Ovary (tissue), 9 donors: Measurements from ENCODE around the gene TRIO. TPM values are rescaled to one million over a fixed set of nuclear protein-coding genes. Genes with fewer than 3 reads are reported as not detected.

Experiments used
- DNase-seq, 5 donors: peaks; one replicate each; pipeline ENCODE4 v3.0.0-alpha.2; 2019 to 2020
- H3K27ac ChIP-seq, 2 donors: fragments of 200-600 bp; one replicate each; pipeline versions ENCODE4 v1.5.1 to v1.8.0; 2019 to 2022
- H3K27me3 ChIP-seq: fragments of 200-600 bp; one replicate; pipeline ENCODE4 v1.8.0; 2022
- H3K36me3 ChIP-seq: fragments of 200-600 bp; sonication (generic); one replicate; pipeline ENCODE4 v1.5.1; 2019
- H3K4me1 ChIP-seq: one replicate; pipeline ENCODE4 v1.8.1; 2013; ENCODE audit warnings: mild to moderate bottlenecking, moderate library complexity; ENCODE audit not compliant: insufficient read depth
- H3K4me3 ChIP-seq: fragments of 200-600 bp; sonication (generic); one replicate; pipeline ENCODE4 v1.5.1; 2017
- H3K9me3 ChIP-seq, 2 donors: fragments of 200-600 bp in 1 of 2; sonication (generic) in 1 of 2; one replicate each; pipeline versions ENCODE4 v1.5.1 to v1.8.1; 2013 to 2019; ENCODE audit warnings: mild to moderate bottlenecking in 1 of 2, moderate library complexity in 1 of 2
- CTCF ChIP-seq, 3 donors: fragments of 450-650 bp in 2 of 3; fragments of 200-600 bp in 1 of 3; IDR thresholded peaks; one replicate each; pipeline versions ENCODE4 v1.5.1 to v1.8.0; 2016 to 2022; ENCODE audit warnings: antibody characterized with exemption in 3 of 3, mild to moderate bottlenecking in 1 of 3
- EP300 ChIP-seq: sonication (generic); formaldehyde crosslinking; IDR thresholded peaks from one replicate; pipeline ENCODE4 v1.6.1; 2017; ENCODE audit warnings: antibody characterized with exemption
- POLR2A ChIP-seq: fragments of 450-650 bp; IDR thresholded peaks from one replicate; pipeline ENCODE4 v1.6.1; 2017; ENCODE audit warnings: antibody characterized with exemption, mild to moderate bottlenecking, moderate library complexity
- WGBS, 3 donors: extraction: QIAGEN DNeasy Blood & Tissue Kit in 1 of 3; methylation state at CpG; one replicate each; pipeline versions ENCODE4 v1.1.5 to v1.1.7; 2013 to 2017; 5-methylcytosine and 5-hydroxymethylcytosine counted together
- intact Hi-C, 4 donors: fragments of 100-400 bp; cut with DNase I; formaldehyde crosslinking; loops; one replicate each; pipeline versions ENCODE4 v1.11.0 to v1.15.1; 2022 to 2023
- polyA plus RNA-seq, 2 donors: library from polyadenylated mRNA; stranded (reverse); fragments of 200-250 nt in 1 of 2; fragments of 350-450 nt in 1 of 2; fragmentation: Illumina TruSeq in 1 of 2; extraction: RNeasy Lipid Tissue Mini Kit (QIAGEN cat#74804) in 1 of 2; gene quantifications; one replicate each; pipeline ENCODE4 v1.2.3, GENCODE V29; 2013 to 2014
- total RNA-seq, 7 donors: library from RNA; depleted of rRNA in 2 of 7; stranded (reverse); fragments of >200 nt in 2 of 7; fragmentation: NEBNext Ultra II Directional in 3 of 7; extraction: Animal tissue kit (Norgen Biotek cat#: 25700) in 3 of 7; gene quantifications; one replicate each; pipeline versions ENCODE4 v1.1.0 to v1.2.4, GENCODE V29; 2016 to 2023
- donor health status: DM: no; HTN: no; CAD: no; lungs with moderate emphysema.
- donor health status: DM: no; HTN: no; CAD: no.
- donor health status: Bipolar disorder and iron deficiency.
- donor health status: DM: yes; HTN: yes; CAD: no.
- donor health status: DM: no; HTN: no; CAD: no.
- donor health status: DM: yes; HTN: yes; CAD: no.

TRIO gene
- total and polyA plus RNA-seq, 9 donors = 58.4 to 268 (median 125) TPM

DNA sequence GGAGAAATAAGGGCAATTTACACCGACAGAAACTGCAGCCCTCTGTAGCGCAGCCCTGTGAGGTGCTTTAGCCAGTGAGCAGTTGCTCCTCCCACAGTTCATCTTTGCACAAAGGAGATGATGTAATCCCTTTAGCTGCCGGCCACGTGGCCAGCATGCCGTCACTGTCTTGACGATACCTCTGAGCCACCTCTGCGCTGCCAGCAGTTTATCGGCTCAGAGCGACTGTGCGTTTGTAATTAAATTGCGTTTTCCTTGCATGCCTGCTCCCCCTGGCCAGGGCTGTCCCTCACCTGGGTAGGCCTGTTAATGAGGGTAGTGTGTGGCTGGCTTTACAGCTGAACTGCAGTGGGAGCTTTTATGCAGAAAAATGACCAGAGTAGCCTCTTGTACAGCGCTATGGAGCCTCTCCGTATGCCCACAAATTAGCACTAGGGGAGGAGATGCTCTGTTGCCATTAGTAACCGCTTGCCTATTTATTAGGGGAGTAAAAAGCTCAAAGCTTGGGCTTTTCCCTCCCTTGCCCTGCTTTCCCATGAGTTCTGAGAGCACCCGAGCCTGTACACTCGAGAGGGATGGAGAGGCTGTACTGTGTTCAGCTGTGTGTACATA lies 107.0 kb downstream of the TRIO start:
- 11 to 23% (median 18%) methylated on average over 16 of the region's 16 CpGs for WGBS, 3 donors
- peaks cover 5% of the 10 kb centered on the region for H3K4me1 ChIP-seq
- no peaks in the 10 kb centered on the region for H3K27me3 ChIP-seq
- no peaks in the 10 kb centered on the region for H3K9me3 ChIP-seq
- intact Hi-C loops = loop anchor here in 2 of 4 donors (5.0 to 10.0 kb wide), 2 partner anchors 45 to 98 kb away; no protein-coding TSS in a partner anchor
- peak; percentile 80 to 89 (median 84) for DNase-seq
- peak overlapping the region; percentile 40 to 65 for H3K27ac ChIP-seq
- no peak for TF ChIP-seq POLR2A
- H3K4me3 ChIP-seq = peak overlapping the region; percentile 25
- H3K36me3 ChIP-seq = no peaks in the 10 kb centered on the region

DNA sequence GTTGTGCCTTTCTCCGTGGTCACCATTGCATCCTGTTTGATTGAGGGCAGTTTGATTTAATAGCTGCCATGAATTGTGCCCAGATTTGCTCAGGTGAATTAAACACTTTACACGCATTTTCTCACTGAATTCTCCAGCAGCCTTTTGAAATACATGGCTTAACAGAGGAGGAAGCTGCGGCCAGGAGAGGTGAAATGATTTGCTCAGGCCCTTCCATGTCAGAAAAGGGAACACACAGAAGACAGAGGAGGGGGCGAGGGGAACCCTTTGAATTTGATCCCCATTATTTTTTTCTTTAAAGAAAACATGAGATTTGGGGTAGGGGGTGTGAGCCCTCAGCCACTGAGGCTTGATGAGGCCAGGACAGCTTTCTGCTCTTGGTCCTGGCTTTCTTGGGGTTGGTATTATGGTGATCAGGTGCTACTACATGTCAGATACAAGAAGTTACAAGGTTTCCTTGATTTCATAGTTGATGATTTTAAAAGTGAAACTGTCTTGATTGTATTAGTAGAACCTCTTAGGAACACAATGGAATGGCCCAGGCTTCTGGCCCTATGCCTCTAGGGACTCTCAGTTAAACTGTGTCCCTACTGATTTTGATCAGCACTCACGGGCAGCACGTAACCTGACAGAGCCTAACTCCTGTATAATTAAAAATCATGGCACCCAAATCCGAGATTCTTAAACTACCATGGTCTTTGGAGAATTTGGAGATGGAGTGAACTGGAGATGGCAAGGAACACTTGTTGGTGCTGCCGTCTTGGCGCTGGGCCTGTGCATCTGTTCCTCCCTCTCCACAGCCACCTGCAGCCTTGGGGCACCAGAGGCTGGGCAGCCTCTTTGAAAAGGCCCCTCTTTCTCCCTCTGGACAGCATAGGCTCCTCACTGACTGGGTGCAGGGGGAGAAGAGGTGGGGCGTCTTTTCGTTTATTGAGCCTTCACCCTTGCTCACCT lies 107.9 kb downstream of the TRIO start:
- Histone ChIP-seq H3K4me1 (peaks cover 5% of the 10 kb centered on the region), H3K27me3 (no peaks in the 10 kb centered on the region)
- DNase-seq = no peak

DNA sequence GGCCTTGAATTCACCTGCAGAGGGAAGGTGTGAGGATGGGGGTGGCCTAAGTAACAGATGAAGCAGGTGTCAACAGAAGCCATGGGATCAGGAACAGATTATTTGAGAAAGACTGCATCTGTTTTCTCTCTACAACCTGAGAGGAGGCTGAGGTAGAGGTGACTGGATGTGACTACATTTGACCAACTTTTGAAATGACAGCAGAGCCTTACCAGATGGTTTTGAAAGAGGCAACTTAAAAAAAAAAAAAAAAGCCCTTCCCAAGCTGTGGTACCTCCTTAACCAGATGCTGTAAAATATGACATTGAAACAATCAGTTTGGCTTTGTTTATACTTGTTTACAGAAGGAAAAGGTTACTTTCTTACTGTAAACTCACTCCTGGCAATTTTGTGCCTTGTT lies 108.6 kb downstream of the TRIO start:
- no peak for DNase-seq
- Histone ChIP-seq H3K36me3 (no peaks in the 10 kb centered on the region), H3K27me3 (no peaks in the 10 kb centered on the region), H3K4me1 (peaks cover 5% of the 10 kb centered on the region), H3K4me3 (no peak overlapping the region), H3K27ac (no peak overlapping the region), H3K9me3 (no peaks in the 10 kb centered on the region)
- intact Hi-C loops = loop anchor here in 2 of 4 donors (5.0 to 10.0 kb wide), 2 partner anchors 47 to 99 kb away; no protein-coding TSS in a partner anchor
- TF ChIP-seq POLR2A (no peak), CTCF (IDR thresholded peaks at IDR 0.05) (no peak), EP300 (no peak)

More for the DNA sequence above, 107.9 kb downstream of the TRIO start:
- WGBS, 3 donors = 88 to 92% (median 92%) methylated on average over 11 of the region's 11 CpGs
- Histone ChIP-seq H3K27ac (peak overlapping the region; percentile 40 to 65), H3K9me3 (no peaks in the 10 kb centered on the region), H3K36me3 (no peaks in the 10 kb centered on the region), H3K4me3 (no peak overlapping the region)
- intact Hi-C loops = loop anchor here in 2 of 4 donors (5.0 to 10.0 kb wide), 2 partner anchors 46 to 99 kb away; no protein-coding TSS in a partner anchor
- no peak for TF ChIP-seq CTCF (IDR thresholded peaks at IDR 0.05)
- no peak for TF ChIP-seq EP300
- TF ChIP-seq POLR2A = no peak

DNA sequence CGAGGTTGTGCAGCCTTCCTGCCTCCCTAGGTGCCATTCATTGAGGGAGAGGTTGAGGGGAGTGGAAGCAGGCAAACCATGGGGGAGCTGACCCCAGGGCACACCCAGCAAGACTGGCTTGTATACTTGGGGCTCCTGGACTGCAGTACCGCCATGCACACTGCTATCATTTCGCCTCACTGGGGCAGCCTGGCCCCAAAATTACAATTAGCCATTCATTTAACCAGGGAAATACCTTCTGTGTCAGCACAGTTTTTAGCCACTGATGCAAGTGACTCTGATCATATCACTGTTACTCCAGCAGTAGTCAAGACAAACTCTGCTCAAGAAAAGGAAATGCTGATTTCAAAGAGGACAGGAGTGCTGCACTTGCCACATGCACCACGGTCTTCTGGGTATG lies 109.7 kb downstream of the TRIO start:
- TF ChIP-seq POLR2A (no peak), CTCF (IDR thresholded peaks at IDR 0.05) (no peak), EP300 (no peak)
- Histone ChIP-seq H3K4me1 (peaks cover 10% of the 10 kb centered on the region), H3K27me3 (no peaks in the 10 kb centered on the region), H3K9me3 (no peaks in the 10 kb centered on the region), H3K27ac (no peak overlapping the region), H3K4me3 (no peak overlapping the region), H3K36me3 (no peaks in the 10 kb centered on the region)
- WGBS, 3 donors = 86 to 93% (median 88%) methylated on average over 4 of the region's 4 CpGs
- intact Hi-C loops = loop anchor here in 2 of 4 donors (5.0 to 10.0 kb wide), 2 partner anchors 48 to 100 kb away; no protein-coding TSS in a partner anchor
- no peak for DNase-seq
